T-cell (primary cell): ENCODE data around the gene NFE2. TPM values are rescaled to one million over a fixed set of nuclear protein-coding genes. Genes with fewer than 3 reads are reported as not detected.

ENCODE experiments used
- ATAC-seq, 4 experiments: fragments of 200-7000 bp in 3 of 4; fragments of 150-1000 bp in 1 of 4; cut with Tn5 transposase; replicated peaks in 1 of 4; 1 replicate in 3 of 4; 2 replicates in 1 of 4; pipeline ENCODE4 v1.10.0; 2021; ENCODE audit warnings: moderate library complexity in 3 of 4, mild to moderate bottlenecking in 2 of 4, moderate number of reproducible peaks in 1 of 4
- CTCF ChIA-PET, 2 donors: fragments of 300-600 bp; sonication (Branson Sonifier 250); formaldehyde crosslinking; loops; one replicate each; lab custom pipeline; 2022; ENCODE audit warnings: antibody characterized with exemption in 2 of 2; lab: Charles Lee
- POLR2A ChIA-PET, 2 donors: fragments of 300-600 bp; sonication (Branson Sonifier 250); formaldehyde crosslinking; loops; one replicate each; lab custom pipeline; 2022; ENCODE audit warnings: antibody characterized with exemption in 2 of 2; lab: Charles Lee
- DNase-seq, 35 experiments: peaks; one replicate each; pipeline versions ENCODE4 v3.0.0 to v3.0.0-alpha.2; 2013 to 2023
- H3K27ac ChIP-seq: one replicate; pipeline ENCODE4 v1.5.1; 2013; ENCODE audit warnings: low read length
- H3K27me3 ChIP-seq, 2 experiments: replicated peaks in 1 of 2; 1 replicate in 1 of 2; 2 replicates in 1 of 2; pipeline versions ENCODE4 v1.6.1 to v1.7.0; 2013; ENCODE audit warnings: low read length in 1 of 2, mixed read lengths in 1 of 2; ENCODE audit not compliant: control insufficient read depth in 2 of 2, insufficient read depth in 2 of 2; ENCODE audit errors: extremely low read depth in 1 of 2
- H3K36me3 ChIP-seq, 2 donors: 1 replicate in 1 of 2; 2 replicates in 1 of 2; pipeline versions ENCODE4 v1.6.1 to v1.7.0; 2013; ENCODE audit warnings: low read length in 1 of 2; ENCODE audit not compliant: control insufficient read depth in 2 of 2, insufficient read depth in 1 of 2; ENCODE audit errors: extremely low read depth in 1 of 2
- H3K4me1 ChIP-seq, 2 experiments: 1 replicate in 1 of 2; 2 replicates in 1 of 2; pipeline versions ENCODE4 v1.6.1 to v1.7.0; 2013; ENCODE audit warnings: low read length in 2 of 2, mixed read lengths in 1 of 2; ENCODE audit not compliant: insufficient read depth in 2 of 2, control insufficient read depth in 1 of 2; ENCODE audit errors: extremely low read depth in 1 of 2
- H3K4me3 ChIP-seq, 2 donors: 1 replicate in 1 of 2; 2 replicates in 1 of 2; pipeline versions ENCODE4 v1.5.1 to v1.7.0; 2013; ENCODE audit warnings: mild to moderate bottlenecking in 2 of 2, low read length in 1 of 2, moderate library complexity in 1 of 2; ENCODE audit not compliant: control insufficient read depth in 1 of 2; ENCODE audit errors: extremely low read depth in 1 of 2
- H3K9me3 ChIP-seq: 2 replicates; pipeline ENCODE4 v1.7.0; 2013
- H3K27ac Mint-ChIP-seq, 2 donors: one replicate each; pipeline ENCODE4 v1.8.0; 2020 to 2021; ENCODE audit warnings: mild to moderate bottlenecking in 2 of 2, mixed read lengths in 2 of 2
- H3K27me3 Mint-ChIP-seq, 2 donors: one replicate each; pipeline ENCODE4 v1.8.0; 2021 to 2022; ENCODE audit warnings: mixed read lengths in 2 of 2
- H3K36me3 Mint-ChIP-seq: one replicate; pipeline ENCODE4 v1.8.0; 2021; ENCODE audit warnings: mixed read lengths
- H3K4me1 Mint-ChIP-seq, 3 donors: one replicate each; pipeline ENCODE4 v1.8.0; 2020 to 2022; ENCODE audit warnings: mixed read lengths in 3 of 3, mild to moderate bottlenecking in 1 of 3
- H3K4me3 Mint-ChIP-seq, 3 donors: one replicate each; pipeline ENCODE4 v1.8.0; 2020 to 2022; ENCODE audit warnings: mild to moderate bottlenecking in 3 of 3, mixed read lengths in 3 of 3, moderate library complexity in 3 of 3
- H3K9me3 Mint-ChIP-seq, 3 donors: one replicate each; pipeline ENCODE4 v1.8.0; 2020 to 2022; ENCODE audit warnings: mixed read lengths in 3 of 3
- WGBS: methylation state at CpG from one replicate; pipeline ENCODE4 v1.1.5; 2013; ENCODE audit warnings: missing lambda C conversion rate; ENCODE audit not compliant: insufficient coverage; 5-methylcytosine and 5-hydroxymethylcytosine counted together
- total RNA-seq, 35 experiments: library from RNA in 6 of 35; stranded (reverse) in 6 of 35; fragments of 120-200 nt in 1 of 35; gene quantifications; one replicate each; pipeline versions ENCODE4 v1.2.1 to v1.2.4 and lab custom pipeline; 2013 to 2026

NFE2 gene
- total RNA-seq, 5 donors from 2014 or later (not counting 1 experiment from before 2014, with no cell fraction given) = 0.58 to 1.5 (median 0.95) TPM

DNA sequence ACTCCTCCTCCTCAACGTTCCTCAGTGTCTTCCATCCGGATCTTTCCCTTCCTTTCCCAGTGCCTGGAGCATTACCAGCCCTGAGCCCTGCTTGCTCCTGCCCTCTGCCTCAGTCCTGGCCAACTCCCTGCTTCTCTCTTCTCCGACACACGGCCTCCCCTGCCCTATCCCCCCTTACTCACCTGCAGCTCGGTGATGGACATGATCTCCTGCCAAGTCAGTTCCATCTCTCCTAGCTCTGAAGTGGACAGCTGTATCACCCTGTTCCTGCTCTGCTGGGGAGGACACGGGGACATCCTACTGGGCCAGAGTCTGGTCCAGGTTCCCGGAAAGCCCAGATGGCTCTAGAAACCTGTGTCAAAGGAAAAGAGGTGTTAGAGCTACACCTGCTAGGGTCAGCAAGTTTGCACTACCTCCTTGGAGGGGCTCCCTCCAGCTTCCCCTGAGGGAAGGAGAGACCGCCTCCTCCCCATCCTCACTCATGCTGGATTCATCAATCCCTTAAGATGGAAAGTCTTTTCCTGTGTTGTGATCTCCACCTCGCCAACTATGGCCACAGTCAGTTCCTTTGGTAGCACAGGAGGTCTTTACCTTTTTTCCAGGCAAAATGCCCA lies 5.8 kb downstream of the NFE2 start:
- Histone ChIP-seq H3K9me3 (no peaks in the 10 kb centered on the region), H3K4me1 (peaks cover 0 to 5% of the 10 kb centered on the region in 2 experiments), H3K27me3 (peaks cover 0 to 14% of the 10 kb centered on the region in 2 experiments), H3K27ac (no peak overlapping the region), H3K4me3 (no peak overlapping the region), H3K36me3 (no peaks in the 10 kb centered on the region)
- 83% methylated on average over 8 of the region's 9 CpGs for WGBS
- Mint-ChIP-seq H3K27me3 (peaks cover 13% of the 10 kb centered on the region in 2 donors), H3K4me3 (no peak overlapping the region), H3K36me3 (no peaks in the 10 kb centered on the region), H3K4me1 (peaks cover 5 to 8% (median 5%) of the 10 kb centered on the region in 3 donors), H3K27ac (no peak overlapping the region), H3K9me3 (no peaks in the 10 kb centered on the region)
- POLR2A ChIA-PET = interaction anchor here in 1 of 2 donors (0.7 kb wide), 1 partner anchor 799 kb away, joined by 4 read pairs; no protein-coding TSS in a partner anchor
- ATAC-seq = no peak
- CTCF ChIA-PET = interaction anchor here (0.6 to 3.5 kb wide), 6 partner anchors 9 to 73 kb away, joined by 3 to 13 read pairs (median 4); partner anchors contain the start of gene COPZ1 (in 1 of the 2)
- no peak for DNase-seq

DNA sequence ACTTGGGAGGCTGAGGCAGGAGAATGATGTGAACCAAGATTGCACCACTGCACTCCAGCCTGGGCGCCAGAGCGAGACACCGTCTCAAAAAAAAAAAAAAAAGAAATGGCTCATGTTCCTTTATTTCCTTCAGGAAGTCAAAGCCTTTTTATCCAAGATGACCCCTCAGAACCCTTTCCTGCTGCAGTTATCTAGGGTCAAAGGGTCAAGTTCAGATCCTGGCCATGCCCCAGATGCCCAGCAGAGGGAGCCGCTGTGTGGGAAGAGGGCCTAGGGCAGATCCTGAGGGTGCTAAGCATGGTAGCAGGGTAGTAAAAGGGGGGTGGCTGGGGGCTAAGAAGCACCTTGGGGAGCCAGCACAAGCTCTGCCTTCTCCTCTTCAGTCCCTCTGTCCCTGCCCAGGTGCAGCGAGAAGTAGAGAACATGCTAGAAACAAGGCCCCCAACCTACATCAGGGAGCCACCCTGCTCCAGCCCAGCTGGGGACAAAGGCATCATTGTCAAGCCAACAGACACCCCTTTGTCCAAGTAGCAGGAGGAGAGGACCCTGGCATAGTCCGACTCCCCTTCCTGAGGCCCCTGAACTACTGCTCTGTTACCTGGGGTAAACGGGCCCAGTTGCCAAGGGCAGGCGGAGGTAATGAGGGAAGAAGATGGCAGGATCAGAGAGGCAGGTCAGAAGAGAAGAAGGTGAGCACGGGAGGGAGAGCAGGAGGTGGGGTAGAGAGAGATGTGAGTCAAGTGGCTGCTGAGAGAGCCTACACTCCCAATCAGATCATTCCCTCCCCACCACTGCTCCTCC lies 6.5 kb downstream of the NFE2 start:
- ATAC-seq = peak; percentile 39 to 75 (median 62)
- ChIA-PET CTCF (interaction anchor here (0.6 to 3.5 kb wide), 9 partner anchors 11 to 85 kb away, joined by 3 to 20 read pairs (median 5); partner anchors contain the start of gene COPZ1 (in 1 of the 2)), POLR2A (interaction anchor here (0.6 to 0.7 kb wide), 4 partner anchors 31 to 798 kb away, joined by 3 to 4 read pairs (median 4); partner anchors contain the start of gene COPZ1 (in 1 of the 2))
- no peak overlapping the region for H3K4me3 ChIP-seq
- no peaks in the 10 kb centered on the region for H3K36me3 ChIP-seq
- H3K4me1 Mint-ChIP-seq = peaks cover 5% of the 10 kb centered on the region in 3 donors
- 80% methylated on average over 7 of the region's 9 CpGs for WGBS
- H3K4me1 ChIP-seq = peaks cover 0 to 5% of the 10 kb centered on the region in 2 experiments
- H3K36me3 Mint-ChIP-seq = no peaks in the 10 kb centered on the region
- H3K27ac Mint-ChIP-seq = no peak overlapping the region
- no peak overlapping the region for H3K4me3 Mint-ChIP-seq
- no peaks in the 10 kb centered on the region for H3K9me3 ChIP-seq
- H3K27me3 ChIP-seq = peaks cover 0 to 11% of the 10 kb centered on the region in 2 experiments
- H3K27ac ChIP-seq = no peak overlapping the region
- H3K9me3 Mint-ChIP-seq = no peaks in the 10 kb centered on the region
- peak in 28 of 35 experiments; percentile 10 to 66 (median 34) for DNase-seq
- peaks cover 6% of the 10 kb centered on the region in 2 donors for H3K27me3 Mint-ChIP-seq

DNA sequence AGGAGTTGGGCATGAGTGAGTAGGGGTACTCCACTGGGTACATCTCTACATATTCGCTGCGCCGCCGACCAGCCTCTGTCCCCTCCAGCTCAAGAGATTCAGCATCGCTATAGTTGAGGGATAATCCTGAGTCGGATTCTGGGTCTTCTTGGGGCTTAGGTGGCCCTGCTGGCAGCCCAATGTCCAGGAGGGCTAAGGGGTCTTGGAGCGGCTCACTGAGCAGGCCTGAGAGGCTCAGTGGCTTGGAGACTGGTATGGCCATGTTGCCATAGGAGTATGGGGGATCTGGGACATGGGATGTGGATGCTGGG lies 7.9 kb downstream of the NFE2 start:
- POLR2A ChIA-PET = interaction anchor here (0.7 to 1.0 kb wide), 2 partner anchors 16 to 32 kb away, joined by 4 read pairs; partner anchors contain the start of gene COPZ1 (in 1 of the 2)
- DNase-seq (no peak), ATAC-seq (no peak)
- 98% methylated on average over 6 of the region's 7 CpGs for WGBS
- H3K36me3 Mint-ChIP-seq = peaks cover 4% of the 10 kb centered on the region
- H3K4me1 ChIP-seq = peaks cover 0 to 3% of the 10 kb centered on the region in 2 experiments
- no peak overlapping the region for H3K27ac Mint-ChIP-seq
- CTCF ChIA-PET = interaction anchor here (0.5 to 4.0 kb wide), 11 partner anchors 9 to 87 kb away, joined by 3 to 20 read pairs (median 5); partner anchors contain the start of genes COPZ1 (in 2 of the 2), CBX5 (in 1 of the 2) and HNRNPA1 (in 1 of the 2)
- peaks cover 3 to 5% (median 3%) of the 10 kb centered on the region in 3 donors for H3K4me1 Mint-ChIP-seq
- no peak overlapping the region for H3K27ac ChIP-seq
- peaks cover 2 to 8% of the 10 kb centered on the region in 2 donors for H3K36me3 ChIP-seq
- H3K4me3 Mint-ChIP-seq = no peak overlapping the region
- no peaks in the 10 kb centered on the region for H3K9me3 ChIP-seq
- H3K27me3 ChIP-seq = peaks cover 0 to 2% of the 10 kb centered on the region in 2 experiments
- no peaks in the 10 kb centered on the region for H3K9me3 Mint-ChIP-seq
- no peaks in the 10 kb centered on the region for H3K27me3 Mint-ChIP-seq
- no peak overlapping the region for H3K4me3 ChIP-seq

GRCh38 chr12:54292083-54292930 lies 8.5 kb downstream of the NFE2 start:
- no peak overlapping the region for H3K27ac Mint-ChIP-seq
- Histone ChIP-seq H3K27me3 (no peaks in the 10 kb centered on the region), H3K27ac (no peak overlapping the region), H3K9me3 (no peaks in the 10 kb centered on the region), H3K36me3 (peaks cover 2 to 13% of the 10 kb centered on the region in 2 donors), H3K4me1 (no peaks in the 10 kb centered on the region), H3K4me3 (no peak overlapping the region)
- H3K9me3 Mint-ChIP-seq = no peaks in the 10 kb centered on the region
- H3K4me1 Mint-ChIP-seq = peaks cover 0 to 7% (median under 1%) of the 10 kb centered on the region in 3 donors
- no peak for DNase-seq
- 97% methylated on average over 27 of the region's 30 CpGs for WGBS
- H3K27me3 Mint-ChIP-seq = no peaks in the 10 kb centered on the region
- peaks cover 8% of the 10 kb centered on the region for H3K36me3 Mint-ChIP-seq
- no peak overlapping the region for H3K4me3 Mint-ChIP-seq
- ChIA-PET CTCF (interaction anchor here (0.5 to 4.0 kb wide), 13 partner anchors 8 to 107 kb away, joined by 3 to 20 read pairs (median 4); partner anchors contain the start of genes COPZ1 (in 2 of the 2), CBX5 (in 1 of the 2) and HNRNPA1 (in 1 of the 2)), POLR2A (interaction anchor here in 1 of 2 donors (1.0 kb wide), 1 partner anchor 33 kb away, joined by 4 read pairs; the partner anchor contains the start of gene COPZ1)
- ATAC-seq = no peak

DNA sequence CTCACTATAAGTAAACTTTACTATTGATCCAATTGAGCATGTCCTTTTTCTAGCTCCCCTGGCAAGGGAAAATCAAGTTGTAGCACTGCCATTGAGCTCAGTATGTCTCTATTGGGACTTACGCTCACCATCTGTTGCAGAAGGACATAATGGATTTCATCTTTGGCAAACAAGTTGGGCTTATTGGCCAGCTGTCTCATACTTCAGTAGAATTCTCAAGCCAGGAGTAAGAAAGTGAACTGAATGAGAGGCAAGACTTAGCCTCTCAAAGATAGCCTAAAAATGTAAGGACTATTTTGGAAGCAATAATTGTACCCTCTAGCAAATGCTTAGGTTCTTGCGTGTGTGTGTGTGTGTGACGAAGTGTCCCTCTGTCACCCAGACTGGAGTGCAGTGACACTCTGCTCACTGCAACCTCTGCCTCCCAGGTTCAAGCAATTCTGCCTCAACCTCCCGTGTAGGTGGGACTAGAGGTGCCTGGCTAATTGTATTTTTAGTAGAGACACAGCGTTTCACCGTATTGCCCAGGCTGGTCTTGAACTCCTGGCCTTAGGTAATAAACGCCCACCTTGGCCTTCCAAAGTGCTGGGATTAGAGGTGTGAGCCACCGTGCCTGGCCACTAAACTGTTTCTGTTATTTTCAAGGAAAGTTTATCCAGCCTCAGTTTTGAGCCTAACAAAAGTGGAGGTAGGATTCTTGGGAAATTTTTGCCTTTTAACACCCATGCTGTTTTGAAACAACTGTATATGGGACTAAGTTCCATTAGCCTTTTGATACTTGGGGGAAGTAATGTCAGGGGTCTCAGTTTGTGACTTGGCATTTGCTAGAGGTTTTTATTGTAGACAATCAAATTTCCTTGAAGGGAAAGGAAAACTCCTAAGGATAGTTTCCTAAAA lies 13.3 kb downstream of the NFE2 start:
- H3K4me1 Mint-ChIP-seq = peaks cover 7 to 47% (median 10%) of the 10 kb centered on the region in 3 donors
- DNase-seq (no peak), ATAC-seq (peak in 1 of 4 experiments; percentile 6)
- ChIA-PET POLR2A (interaction anchor here in 1 of 2 donors (0.6 kb wide), 1 partner anchor 553 kb away, joined by 3 read pairs; no protein-coding TSS in a partner anchor), CTCF (interaction anchor here in 1 of 2 donors (0.7 to 1.8 kb wide), 5 partner anchors 36 to 302 kb away, joined by 3 to 9 read pairs (median 4); partner anchors contain the start of genes COPZ1 and HOXC10)
- H3K4me3 Mint-ChIP-seq = no peak overlapping the region
- H3K27me3 ChIP-seq = no peaks in the 10 kb centered on the region
- no peak overlapping the region for H3K27ac Mint-ChIP-seq
- peaks cover 29% of the 10 kb centered on the region for H3K36me3 Mint-ChIP-seq
- H3K9me3 Mint-ChIP-seq = no peaks in the 10 kb centered on the region
- WGBS = 57% methylated on average over 4 of the region's 8 CpGs
- H3K4me3 ChIP-seq = no peak overlapping the region
- peaks cover 2 to 56% of the 10 kb centered on the region in 2 donors for H3K36me3 ChIP-seq
- H3K27ac ChIP-seq = no peak overlapping the region
- peaks cover 16 to 22% of the 10 kb centered on the region in 2 experiments for H3K4me1 ChIP-seq
- no peaks in the 10 kb centered on the region for H3K27me3 Mint-ChIP-seq
- no peaks in the 10 kb centered on the region for H3K9me3 ChIP-seq
